ENCODE results near the gene MTHFS.
"Not testable (repeated sequence)": the region's sequence is repeated elsewhere in the genome, so short reads cannot be mapped to it uniquely, and the experiment has no call there.

MTHFS gene

DNA sequence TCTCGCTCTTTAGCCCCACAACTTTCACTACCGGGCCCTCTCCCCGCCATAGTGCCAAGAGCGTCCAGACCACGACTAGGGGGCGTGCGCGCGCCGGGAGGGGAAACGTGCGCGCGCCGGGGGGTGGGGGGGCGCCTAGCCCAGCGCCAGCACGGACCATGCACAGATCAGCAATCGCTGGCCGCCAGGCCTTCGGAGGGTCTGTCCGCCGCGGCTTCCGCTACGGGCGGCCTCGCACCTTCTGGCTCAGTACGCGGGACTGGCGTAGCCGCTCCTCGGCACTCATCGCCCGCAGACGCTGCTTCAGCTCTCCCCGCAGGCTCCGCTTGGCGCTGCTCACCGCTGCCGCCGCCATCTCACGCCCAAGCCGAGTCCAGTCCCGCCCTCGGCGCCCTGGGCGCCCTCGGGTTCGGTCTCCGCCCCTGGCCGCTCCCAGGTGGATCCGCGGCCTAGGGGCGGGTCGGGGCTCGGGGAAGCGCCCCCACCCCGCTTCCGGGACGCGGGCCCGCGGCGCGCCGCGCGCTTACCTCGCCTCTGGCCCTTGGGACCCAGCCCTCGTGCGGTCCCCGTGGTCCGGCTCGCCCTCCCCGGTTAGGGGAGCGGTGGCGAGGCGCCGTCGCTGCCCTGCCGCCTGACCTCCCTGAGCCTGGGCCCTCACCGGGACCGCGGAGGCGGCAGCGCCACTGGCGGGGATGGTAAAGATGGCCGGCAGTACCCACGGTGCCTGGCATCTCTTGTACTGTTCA, at the start of gene MTHFS:
TSS of gene MTHFS (minus strand) at position 381 of the 746 bp plus-strand sequence. CDS start at position 355, 26 bp downstream.
- DNase-seq = peak; percentile 91

DNA sequence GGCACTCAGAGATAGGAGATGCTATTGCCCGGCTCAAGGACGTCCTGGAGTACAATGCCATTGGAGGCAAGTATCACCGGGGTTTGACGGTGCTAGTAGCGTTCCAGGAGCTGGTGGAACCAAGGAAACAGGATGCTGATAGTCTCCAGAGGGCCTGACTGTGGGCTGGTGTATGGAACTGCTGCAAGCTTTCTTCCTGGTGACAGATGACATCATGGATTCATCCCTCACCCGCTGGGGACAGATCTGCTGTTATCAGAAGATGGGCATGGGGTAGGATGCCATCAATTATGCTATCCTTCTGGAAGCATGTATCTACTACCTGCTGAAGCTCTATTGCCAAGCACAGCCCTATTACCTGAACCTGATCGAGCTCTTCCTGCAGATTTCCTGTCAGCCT, 47.8 kb upstream of the MTHFS start:
- DNase-seq = no peak

DNA sequence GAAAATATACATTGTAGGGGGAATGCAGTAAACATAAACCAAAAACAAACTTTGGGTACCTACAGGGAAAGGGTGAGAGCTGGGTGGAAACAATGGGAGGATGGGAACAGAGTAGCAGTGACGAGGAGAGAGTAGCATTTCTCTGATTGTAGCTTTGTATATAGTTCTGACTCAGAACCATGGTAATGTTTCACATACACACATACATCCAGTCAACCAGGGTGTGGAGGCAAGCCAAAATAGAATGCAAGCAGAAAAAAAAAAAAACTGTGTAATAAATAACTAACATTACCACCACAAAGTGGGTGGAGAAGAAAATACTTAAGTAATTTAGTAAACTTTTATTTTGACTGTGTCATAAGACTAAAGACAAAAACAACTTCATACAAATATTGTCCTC, 47.0 kb upstream of the MTHFS start:
- no peak for DNase-seq

DNA sequence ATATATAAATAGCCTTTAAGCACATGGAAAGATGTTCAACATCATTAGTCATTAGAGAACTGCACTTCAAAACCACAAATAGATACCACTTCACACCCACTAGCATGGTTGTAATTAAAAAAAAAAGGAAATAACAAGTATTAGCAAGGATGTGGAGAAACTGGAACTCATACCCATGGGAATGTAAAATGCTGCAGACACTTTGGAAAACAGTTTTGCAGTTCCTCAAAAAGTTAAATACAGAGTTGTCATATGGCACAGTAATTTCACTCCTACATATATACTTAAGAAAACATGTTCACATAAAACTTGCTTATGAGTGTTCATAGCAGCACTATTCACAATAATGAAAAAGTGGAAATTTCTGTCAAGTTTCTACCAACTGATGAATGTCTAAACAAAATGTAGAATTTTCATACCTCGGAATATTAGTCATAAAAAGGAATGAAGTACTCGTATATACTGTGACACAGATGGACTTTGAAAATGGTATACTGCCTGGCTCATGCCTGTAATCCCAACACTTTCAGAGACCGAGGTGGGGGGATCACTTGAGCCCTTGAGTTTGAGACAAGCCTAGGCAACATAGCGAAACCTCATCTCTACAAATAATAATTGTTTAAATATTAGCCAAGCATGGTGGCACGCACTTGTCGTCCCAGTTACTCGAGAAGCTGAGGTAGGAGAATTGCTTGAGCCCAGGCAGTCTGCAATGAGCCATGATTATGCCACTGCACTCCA, 46.1 kb upstream of the MTHFS start:
- DNase-seq = no peak

DNA sequence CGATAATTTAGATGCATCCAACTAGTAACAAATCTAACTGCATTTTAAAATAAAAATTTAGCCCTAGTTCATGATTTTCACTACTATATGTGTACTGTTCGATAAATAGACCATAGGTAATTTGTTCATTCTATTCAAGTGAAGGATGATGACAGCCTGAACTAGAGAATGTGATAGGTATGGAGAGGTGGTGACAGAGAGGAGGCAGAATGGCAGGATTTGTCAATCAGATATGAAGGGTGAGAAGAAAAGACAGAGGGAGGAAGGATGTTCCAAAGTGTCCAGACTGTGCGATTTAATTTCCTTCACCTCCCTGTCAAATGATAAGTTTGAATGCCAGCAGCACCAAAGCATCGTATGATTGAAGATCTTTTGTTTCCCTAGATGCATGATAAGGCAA, 42.6 kb upstream of the MTHFS start:
- peak; percentile 6 for DNase-seq

DNA sequence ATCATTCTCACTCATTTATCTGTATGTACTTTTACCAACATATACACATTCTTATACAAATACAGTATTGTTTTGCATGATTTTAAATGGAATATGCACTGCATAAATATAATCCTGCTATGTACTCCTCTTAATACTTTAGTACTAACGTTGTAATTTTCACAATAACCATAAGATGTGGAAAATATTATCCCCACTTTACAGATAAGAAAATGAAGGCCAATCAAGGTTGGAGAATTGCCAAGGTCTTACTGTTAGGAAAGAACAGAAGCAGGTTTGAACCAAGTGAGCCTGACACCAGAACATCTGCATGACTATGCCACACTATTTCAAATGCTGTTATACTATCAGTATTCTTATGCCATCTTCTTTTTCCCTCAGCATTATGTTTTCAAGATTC, 41.3 kb upstream of the MTHFS start:
- no peak for DNase-seq

DNA sequence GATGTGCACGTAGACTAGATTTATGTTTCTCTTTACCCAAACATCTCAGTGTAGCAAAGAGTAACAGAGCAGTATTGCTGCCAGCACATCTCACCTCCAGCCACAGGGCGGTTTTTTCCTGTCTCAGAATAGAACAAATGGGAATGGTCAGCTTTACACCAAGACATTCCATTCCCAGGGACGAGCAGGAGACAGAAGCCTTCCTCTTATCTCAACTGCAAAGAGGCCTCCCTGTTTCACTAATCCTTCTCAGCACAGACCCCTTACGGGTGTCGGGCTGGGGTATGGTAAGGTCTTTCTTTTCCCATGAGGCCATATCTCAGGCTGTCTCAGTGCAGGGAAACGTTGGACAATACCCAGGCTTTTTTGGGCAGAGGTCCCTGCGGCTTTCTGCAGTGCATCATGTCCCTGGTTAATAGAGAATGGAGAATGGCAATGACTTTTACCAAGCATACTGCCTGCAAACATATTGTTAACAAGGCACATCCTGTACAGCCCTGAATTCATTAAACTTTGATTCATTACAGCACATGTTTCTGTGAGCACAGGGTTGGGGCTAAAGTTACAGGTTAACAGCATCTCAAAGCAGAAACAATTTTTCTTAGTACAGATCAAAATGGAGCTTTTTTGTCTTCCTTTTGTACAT, 38.9 kb upstream of the MTHFS start:
- DNase-seq = peak; percentile 77

DNA sequence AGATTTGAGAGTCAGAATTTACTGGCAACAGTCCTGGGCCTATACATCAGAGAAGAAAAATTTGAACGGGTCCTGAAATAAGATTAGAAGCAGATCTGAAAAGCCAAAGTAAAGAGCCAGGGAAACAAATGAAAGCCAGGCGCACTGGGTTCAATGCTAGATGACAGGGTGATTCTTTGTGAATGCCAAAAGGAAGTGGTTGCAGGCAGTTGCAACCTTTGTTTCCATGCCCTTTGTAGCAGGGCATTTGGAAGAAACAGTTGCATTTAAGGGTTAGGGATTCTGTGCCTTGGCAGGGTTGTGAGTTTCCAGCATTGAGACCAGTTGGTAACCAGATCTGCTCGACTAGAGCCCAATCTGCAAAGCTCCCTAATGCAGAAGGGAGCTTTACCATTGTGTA, 36.4 kb upstream of the MTHFS start:
- no peak for DNase-seq

DNA sequence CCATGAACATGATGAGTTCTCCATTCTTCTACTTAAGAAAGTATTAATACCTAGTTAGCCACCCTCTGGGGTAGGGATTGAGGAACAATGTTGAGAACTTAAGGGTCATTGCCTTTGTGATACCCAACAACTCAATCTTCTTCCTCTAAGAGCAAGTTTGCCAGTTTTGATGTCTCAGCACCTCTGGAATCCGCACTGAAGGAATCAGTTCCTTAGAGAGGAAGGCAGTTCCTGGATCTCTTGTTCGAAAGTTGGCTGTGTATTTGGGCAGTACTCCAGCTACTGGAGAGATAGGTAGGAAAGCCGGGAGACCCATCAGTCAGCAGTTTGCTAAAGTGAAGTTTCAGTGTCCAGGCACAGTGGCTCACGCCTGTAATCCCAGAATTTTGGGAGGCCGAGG, 35.6 kb upstream of the MTHFS start:
- DNase-seq = no peak

DNA sequence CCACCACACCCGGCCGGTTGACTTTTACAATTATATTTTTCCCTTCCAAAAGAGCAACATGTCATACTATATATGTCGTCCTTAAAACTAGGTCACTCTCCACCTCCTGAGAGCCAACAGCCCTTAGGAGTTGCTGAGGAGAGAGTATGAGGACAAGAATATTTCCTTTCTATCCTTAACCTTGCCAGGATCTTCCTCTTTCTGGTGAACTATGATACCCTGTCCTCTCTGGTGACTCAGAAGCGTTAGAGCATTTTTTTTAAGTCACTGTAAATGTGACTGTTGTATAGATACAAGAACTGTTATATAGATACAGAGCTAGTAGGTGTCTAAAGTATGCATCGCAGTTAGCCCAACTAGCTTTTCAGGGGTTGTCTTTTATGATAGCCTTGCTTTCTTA, 33.7 kb upstream of the MTHFS start:
- no peak for DNase-seq

DNA sequence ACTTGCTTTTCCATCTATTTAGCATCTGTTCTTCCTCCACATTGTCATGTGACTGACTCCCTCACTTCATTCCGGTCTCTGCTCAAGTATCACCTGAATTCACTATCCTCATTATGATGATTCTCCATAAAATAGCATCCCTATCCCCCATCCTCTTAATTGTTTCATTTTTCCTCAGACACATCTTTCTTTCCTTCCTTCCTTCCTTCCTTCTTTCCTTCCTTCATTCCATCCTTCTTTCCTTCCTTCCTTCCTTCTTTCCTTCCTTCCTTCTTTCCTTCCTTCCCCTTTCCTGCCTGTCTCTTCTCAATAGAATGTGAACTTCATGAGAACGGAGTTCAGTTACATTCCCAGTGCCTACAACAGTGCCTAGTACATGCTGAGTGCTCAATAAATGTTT, 32.6 kb upstream of the MTHFS start:
- no peak for DNase-seq

DNA sequence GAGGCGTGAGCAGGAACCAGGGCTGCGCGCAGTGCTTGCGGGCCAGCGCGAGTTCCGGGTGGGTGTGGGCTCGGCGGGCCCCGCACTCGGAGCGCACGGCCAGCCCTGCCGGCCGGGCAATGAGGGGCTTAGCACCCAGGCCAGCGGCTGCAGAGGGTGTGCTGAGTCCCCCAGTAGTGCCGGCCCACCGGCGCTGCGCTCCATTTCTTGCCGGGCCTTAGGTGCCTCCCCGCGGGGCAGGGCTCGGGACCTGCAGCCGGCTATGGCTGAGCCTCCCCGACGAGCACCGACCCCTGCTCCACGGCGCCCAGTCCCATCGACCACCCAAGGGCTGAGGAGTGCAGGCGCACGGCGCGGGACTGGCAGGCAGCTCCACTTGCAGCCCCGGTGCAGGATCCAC, 29.3 kb upstream of the MTHFS start:
- DNase-seq = not testable (repeated sequence)

DNA sequence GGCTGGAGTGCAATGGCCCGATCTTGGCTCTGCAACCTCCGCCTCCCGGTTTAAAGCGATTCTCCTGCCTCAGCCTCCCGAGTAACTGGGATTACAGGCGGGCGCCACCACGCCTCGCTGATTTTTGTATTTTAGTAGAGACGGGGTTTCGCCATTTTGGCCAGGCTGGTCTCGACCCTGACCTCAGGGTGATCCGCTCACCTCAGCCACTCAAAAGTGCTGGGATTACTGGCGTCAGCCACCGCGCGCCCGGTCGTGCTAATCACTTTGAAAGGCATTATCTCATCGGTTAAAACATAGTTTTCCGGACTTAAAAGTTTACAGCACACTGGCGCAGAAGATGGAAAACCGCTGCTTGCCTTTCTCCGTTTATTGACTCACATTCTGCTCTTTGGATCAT, 27.6 kb upstream of the MTHFS start:
- no peak for DNase-seq

DNA sequence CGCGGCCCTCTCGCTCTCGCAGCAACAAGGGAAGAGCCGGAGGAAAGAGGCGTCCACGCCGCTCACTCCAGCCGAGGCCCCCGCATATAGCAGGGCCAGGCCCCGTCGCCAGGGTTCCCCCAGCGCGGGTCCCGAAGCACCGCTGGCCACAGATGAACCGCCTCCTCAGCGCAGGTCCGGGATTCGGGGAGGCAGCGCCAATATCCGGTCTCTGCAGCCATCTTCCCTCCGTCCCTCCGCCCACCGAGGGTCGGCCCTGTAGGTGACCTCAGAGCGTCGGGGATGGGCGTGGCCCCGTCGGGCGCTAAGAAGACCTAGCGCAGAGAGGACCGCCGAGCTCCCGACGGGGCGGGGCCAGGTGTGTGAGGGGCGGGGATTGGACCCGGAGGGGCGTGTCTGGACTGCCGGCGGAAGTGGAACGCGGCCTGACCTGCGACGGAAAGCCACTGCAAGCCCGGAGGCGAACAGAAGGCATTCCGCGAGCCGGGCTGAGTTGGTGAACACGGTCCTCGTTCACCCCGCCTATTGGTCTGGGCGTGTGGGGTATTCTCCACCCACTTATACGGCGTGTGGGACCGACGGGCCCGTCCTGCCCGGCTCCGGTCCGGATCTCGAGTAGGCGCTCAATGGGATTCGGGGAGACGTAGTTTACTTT, 26.8 kb upstream of the MTHFS start:
- DNase-seq = peak; percentile 100

DNA sequence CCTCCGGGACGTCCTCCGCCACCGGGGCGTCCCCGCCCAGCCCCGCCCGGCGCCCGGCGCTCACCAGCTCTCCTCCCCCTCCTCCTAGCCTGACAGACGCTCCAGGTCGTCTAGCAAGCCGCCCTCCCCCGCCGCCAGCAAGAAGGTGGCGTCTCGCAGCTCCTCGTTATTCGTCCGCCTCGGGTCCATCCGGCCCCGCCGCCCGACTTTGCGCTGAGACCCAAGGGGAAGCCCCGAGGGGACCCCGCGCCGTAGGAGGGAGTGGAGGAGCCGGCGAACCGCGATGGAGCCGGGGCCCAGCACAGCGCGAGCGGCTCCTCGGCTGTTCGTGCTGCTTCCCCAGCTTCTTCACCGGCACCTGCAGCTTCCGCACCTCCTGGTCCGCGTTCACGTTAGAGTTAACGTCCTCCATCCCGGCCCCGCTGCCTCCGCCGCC, 26.3 kb upstream of the MTHFS start:
- DNase-seq = peak; percentile 88

DNA sequence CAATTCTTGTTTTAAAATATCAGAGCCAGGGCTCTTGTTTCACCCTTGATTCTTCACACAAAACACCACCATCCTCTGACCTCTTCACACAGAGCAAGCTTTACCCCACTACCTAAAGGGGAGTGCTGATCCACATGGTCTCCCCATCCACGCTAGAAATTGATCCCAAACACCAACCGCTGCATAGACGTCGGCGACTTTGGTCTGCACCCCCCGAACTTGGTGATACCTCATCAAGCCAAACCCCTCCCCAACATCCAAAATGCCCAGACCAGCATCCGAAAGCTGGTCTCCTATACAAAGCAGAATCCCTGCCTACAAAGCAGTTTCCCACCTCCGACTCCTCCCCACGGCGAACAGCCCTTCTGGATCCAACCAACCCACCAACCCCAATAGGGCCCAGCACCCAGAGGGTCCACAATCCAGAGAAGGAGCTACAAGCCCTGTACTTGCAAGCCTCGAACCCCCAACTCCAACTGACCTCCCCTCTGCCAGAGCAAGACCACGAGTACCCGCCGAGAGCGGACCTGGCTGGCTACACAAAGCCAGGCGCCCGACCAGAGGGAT, 25.8 kb upstream of the MTHFS start:
- no peak for DNase-seq

DNA sequence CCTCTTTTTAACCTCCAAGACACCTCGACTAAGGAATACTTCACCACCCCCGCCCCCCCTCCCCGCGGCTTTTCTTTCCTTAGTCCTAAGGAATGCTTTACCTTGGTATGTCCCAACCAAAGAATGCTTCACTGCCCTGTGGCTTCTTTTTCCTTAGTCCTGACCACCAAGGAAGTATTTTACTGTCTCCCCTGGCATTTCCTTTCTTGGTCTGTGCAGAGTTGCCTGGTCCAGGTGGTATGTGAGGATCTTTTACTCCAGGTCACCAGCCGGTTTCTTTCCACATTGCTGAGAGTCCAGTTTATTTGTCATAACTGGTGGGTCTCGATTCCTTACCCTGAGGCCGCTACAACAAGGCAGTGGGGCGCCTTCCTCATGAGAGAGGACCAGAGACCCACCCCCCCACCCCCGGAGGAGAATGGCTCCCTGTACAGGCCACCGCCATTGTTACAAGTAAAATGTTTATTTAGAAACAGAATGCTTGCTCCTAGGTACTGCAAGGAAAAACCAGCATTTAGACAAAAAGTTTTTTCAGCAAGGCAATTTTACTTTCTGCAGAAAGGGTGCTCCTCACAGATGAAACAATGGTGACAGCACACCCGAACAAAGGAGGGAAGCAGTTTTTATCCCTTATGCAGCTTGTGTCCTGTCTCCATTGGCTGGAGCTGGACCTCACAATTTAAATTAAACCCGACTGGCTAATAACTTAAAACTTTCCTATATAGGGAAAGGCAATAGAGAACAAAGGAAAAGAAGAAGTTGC, 23.1 kb upstream of the MTHFS start:
- DNase-seq = peak; percentile 93

DNA sequence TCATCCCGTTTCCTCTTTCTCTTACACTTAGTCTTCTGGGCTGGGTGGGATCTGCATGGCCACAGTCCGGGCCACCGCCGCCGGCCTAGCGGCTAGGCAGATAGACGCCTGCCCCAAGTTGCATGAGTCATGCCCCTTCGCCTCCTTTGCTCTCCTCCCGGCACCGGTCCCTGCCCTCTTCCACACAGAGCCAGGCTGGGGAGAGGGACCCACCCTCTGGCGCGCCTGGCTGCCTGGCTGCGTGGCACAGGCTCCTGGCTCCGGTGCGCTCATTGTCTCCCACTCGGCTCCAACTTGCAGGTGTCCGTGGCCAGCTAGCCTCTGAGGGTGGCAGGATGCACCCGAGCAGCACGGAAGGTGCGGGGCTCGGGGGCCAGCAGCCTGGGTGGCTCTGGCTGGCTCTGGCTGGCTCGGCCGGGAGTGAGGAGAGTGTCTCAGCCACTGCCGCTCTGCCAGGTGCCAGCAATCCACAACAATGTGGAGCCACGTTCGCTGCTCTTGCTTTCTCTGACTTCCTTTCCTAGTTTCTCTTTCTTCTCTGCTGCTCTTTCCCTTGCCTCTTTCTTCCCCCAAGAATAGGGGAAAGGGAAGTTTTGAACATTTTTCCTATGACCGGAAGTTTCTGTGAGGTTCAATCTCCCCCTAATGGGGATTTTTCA, 22.4 kb upstream of the MTHFS start:
- peak; percentile 97 for DNase-seq

DNA sequence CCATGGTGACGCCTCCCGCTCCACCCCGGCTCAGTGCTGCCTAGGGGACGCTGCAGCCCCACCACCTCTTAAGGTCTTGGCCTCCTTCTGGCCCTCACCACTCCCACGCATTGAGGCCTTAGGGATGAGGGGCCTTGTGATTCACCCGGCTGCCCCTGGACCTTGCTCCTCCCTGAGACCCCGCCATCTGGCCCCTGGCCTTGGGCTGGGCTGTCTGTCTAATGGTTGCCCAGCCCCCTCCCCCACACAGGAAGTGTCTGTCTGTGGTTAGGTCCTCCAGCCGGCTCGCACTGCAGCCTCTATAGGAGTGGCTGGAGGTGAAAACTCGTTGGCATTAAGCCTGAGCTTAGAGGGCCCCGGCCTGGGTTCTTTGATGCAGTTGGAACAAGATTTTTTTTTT, 21.5 kb upstream of the MTHFS start:
- peak; percentile 97 for DNase-seq

DNA sequence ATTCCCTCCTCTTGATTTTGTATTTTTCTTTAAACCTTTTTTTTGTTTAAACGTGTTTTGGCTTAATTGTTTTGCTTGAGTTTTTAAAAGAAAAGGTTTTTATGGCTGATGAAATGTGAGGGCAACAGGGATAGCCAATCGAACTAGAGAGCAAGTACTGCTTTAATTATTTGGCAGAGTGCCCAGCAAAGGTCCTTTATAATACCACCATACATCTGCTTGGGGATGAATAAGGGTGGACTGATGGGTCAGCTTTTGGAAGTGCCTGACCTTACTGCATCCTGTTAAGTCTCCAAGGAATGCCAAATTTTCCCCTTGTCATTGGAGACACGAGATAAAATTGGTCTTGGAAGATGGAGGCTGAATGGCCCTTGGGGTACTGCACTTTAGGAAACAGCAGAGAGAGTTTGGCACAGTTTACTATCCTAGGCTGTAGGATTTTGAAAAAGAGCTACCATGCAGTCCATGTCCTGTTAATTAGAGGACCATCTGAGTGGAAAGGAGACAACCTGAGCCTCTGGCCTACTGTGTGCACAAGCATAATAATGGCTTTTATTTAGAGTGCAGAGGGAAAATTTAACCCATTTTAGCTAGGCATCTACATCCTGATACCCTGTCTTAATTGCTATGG, 19.8 kb upstream of the MTHFS start:
- no peak for DNase-seq
